IMR-90 (cell line): ENCODE data around the gene ZNF266. TPM values are rescaled to one million over a fixed set of nuclear protein-coding genes. Genes with fewer than 3 reads are reported as not detected.

Source experiments
- ATAC-seq: fragments of 200-7000 bp; cut with Tn5 transposase; 2 replicates; pipeline ENCODE4 v1.9.1; 2020; ENCODE audit warnings: low read depth, mild to moderate bottlenecking, moderate library complexity
- BruUV-seq: library from RNA; stranded (reverse); fragments of 400-500 nt; replicated peaks from 2 replicates; lab custom pipeline; 2021; lab: Mats Ljungman, UMichigan
- CTCF ChIA-PET: fragments of 300-600 bp; formaldehyde crosslinking; extraction: SDS; loops from one replicate; lab custom pipeline; 2021; ENCODE audit warnings: antibody characterized with exemption; lab: Yijun Ruan, JAX
- POLR2A ChIA-PET: fragments of 300-600 bp; sonication (Branson Sonifier 250); formaldehyde crosslinking; loops from one replicate; lab custom pipeline; 2022; ENCODE audit warnings: antibody characterized with exemption; ENCODE audit not compliant: unreplicated experiment; lab: Charles Lee
- DNase-seq: peaks from one replicate; pipeline ENCODE4 v3.0.0; 2013
- H2AFZ ChIP-seq: replicated peaks from 2 replicates; pipeline ENCODE3; 2013; ENCODE audit warnings: low read length, mild to moderate bottlenecking; ENCODE audit not compliant: poor library complexity
- H2AK5ac ChIP-seq: 2 replicates; pipeline ENCODE4 v1.6.1; 2013; ENCODE audit warnings: low read depth, low read length, inconsistent platforms
- H2AK9ac ChIP-seq: replicated peaks from 2 replicates; pipeline ENCODE3; 2013; ENCODE audit warnings: mild to moderate bottlenecking, low read depth, low read length, moderate library complexity; ENCODE audit not compliant: poor library complexity
- H2BK120ac ChIP-seq: 2 replicates; pipeline ENCODE4 v1.6.1; 2013; ENCODE audit warnings: low read depth, low read length, inconsistent platforms
- H2BK15ac ChIP-seq: 3 replicates; pipeline ENCODE4 v1.6.1; 2013; ENCODE audit warnings: low read depth, low read length, inconsistent platforms
- H2BK20ac ChIP-seq: 2 replicates; pipeline ENCODE4 v1.6.1; 2013; ENCODE audit warnings: low read depth, mild to moderate bottlenecking, inconsistent platforms, low read length, moderate library complexity
- H2BK5ac ChIP-seq: 2 replicates; pipeline ENCODE4 v1.6.1; 2013; ENCODE audit warnings: mild to moderate bottlenecking, low read depth, low read length, inconsistent platforms; ENCODE audit not compliant: poor library complexity, severe bottlenecking
- H3K14ac ChIP-seq: replicated peaks from 2 replicates; pipeline ENCODE4 v1.6.1; 2013; ENCODE audit warnings: low read depth, low read length, inconsistent platforms
- H3K18ac ChIP-seq: 2 replicates; pipeline ENCODE4 v1.6.1; 2013; ENCODE audit warnings: low read depth, low read length, control low read depth
- H3K23ac ChIP-seq: 2 replicates; pipeline ENCODE4 v1.6.1; 2013; ENCODE audit warnings: low read depth, low read length, inconsistent platforms
- H3K27ac ChIP-seq: 2 replicates; pipeline ENCODE4 v1.5.1; 2013; ENCODE audit warnings: mild to moderate bottlenecking, control low read depth, low read length; ENCODE audit not compliant: insufficient read depth
- H3K27me3 ChIP-seq: 2 replicates; pipeline ENCODE4 v1.6.1; 2013; ENCODE audit warnings: low read length; ENCODE audit not compliant: control insufficient read depth, insufficient read depth
- H3K36me3 ChIP-seq: 2 replicates; pipeline ENCODE4 v1.6.1; 2013; ENCODE audit warnings: low read length, mixed read lengths; ENCODE audit not compliant: control insufficient read depth, insufficient read depth
- H3K4ac ChIP-seq: 2 replicates; pipeline ENCODE4 v1.6.1; 2013; ENCODE audit warnings: low read depth, low read length, inconsistent platforms
- H3K4me1 ChIP-seq: 2 replicates; pipeline ENCODE4 v1.6.1; 2013; ENCODE audit warnings: low read length, mixed read lengths; ENCODE audit not compliant: control insufficient read depth, insufficient read depth
- H3K4me2 ChIP-seq: 2 replicates; pipeline ENCODE4 v1.6.1; 2013; ENCODE audit warnings: low read depth, mild to moderate bottlenecking, control low read depth, low read length, moderate library complexity
- H3K4me3 ChIP-seq: 2 replicates; pipeline ENCODE4 v1.5.1; 2013; ENCODE audit warnings: low read depth, mild to moderate bottlenecking, control low read depth, low read length, moderate library complexity; ENCODE audit not compliant: insufficient read depth
- H3K56ac ChIP-seq: 2 replicates; pipeline ENCODE4 v1.6.1; 2013; ENCODE audit warnings: low read length, inconsistent platforms; ENCODE audit not compliant: insufficient read depth; ENCODE audit errors: extremely low read depth
- H3K79me1 ChIP-seq, 2 experiments: 2 replicates each; pipeline ENCODE4 v1.6.1; 2013; ENCODE audit warnings: low read length in 2 of 2, inconsistent platforms in 1 of 2, low read depth in 1 of 2
- H3K9ac ChIP-seq: 2 replicates; pipeline ENCODE4 v1.6.1; 2013; ENCODE audit warnings: low read depth, low read length, control low read depth
- H3K9me1 ChIP-seq: 2 replicates; pipeline ENCODE4 v1.6.1; 2013; ENCODE audit warnings: low read length, inconsistent platforms; ENCODE audit not compliant: insufficient read depth
- H3K9me3 ChIP-seq: 2 replicates; pipeline ENCODE4 v1.6.1; 2013; ENCODE audit warnings: low read length; ENCODE audit not compliant: control insufficient read depth, insufficient read depth
- H4K20me1 ChIP-seq: 2 replicates; pipeline ENCODE4 v1.6.1; 2013; ENCODE audit warnings: low read length, inconsistent platforms; ENCODE audit not compliant: insufficient read depth
- H4K5ac ChIP-seq: 2 replicates; pipeline ENCODE4 v1.6.1; 2013; ENCODE audit warnings: mild to moderate bottlenecking, low read depth, low read length, control low read depth
- H4K8ac ChIP-seq, 2 experiments: 2 replicates each; pipeline ENCODE4 v1.6.1; 2013; ENCODE audit warnings: low read depth in 2 of 2, low read length in 2 of 2, control low read depth in 1 of 2, inconsistent platforms in 1 of 2
- H4K91ac ChIP-seq: 2 replicates; pipeline ENCODE4 v1.6.1; 2013; ENCODE audit warnings: low read depth, low read length, inconsistent platforms; ENCODE audit not compliant: insufficient read depth
- BHLHE40 ChIP-seq: fragments of 150-350 bp; IDR thresholded peaks from 2 replicates; pipeline ENCODE4 v1.6.1; 2016; ENCODE audit warnings: mild to moderate bottlenecking, low read depth, low read length
- CEBPB ChIP-seq: IDR thresholded peaks from 2 replicates; pipeline ENCODE4 v1.6.1; 2012; ENCODE audit warnings: low read depth, low read length, improper control_type of control experiment
- CHD1 ChIP-seq: IDR thresholded peaks from 2 replicates; pipeline ENCODE4 v1.6.1; 2012; ENCODE audit warnings: low read depth, low read length, improper control_type of control experiment
- CTCF ChIP-seq: conservative IDR thresholded peaks from 2 replicates; pipeline ENCODE4 v1.5.1; 2012; ENCODE audit warnings: mild to moderate bottlenecking, low read depth, low read length, improper control_type of control experiment
- FOS ChIP-seq: fragments of 150-350 bp; IDR thresholded peaks from 2 replicates; pipeline ENCODE4 v1.6.1; 2016; ENCODE audit warnings: low read depth, low read length
- MAFK ChIP-seq: IDR thresholded peaks from 2 replicates; pipeline ENCODE4 v1.6.1; 2012; ENCODE audit warnings: low read depth, low read length, improper control_type of control experiment
- MAZ ChIP-seq: IDR thresholded peaks from 2 replicates; pipeline ENCODE4 v1.6.1; 2012; ENCODE audit warnings: low read depth, mild to moderate bottlenecking, low read length, improper control_type of control experiment, moderate library complexity, borderline replicate concordance
- MXI1 ChIP-seq: IDR thresholded peaks from 2 replicates; pipeline ENCODE4 v1.6.1; 2012; ENCODE audit warnings: low read depth, mild to moderate bottlenecking, low read length, moderate library complexity, borderline replicate concordance
- NFE2L2 ChIP-seq: fragments of 150-350 bp; IDR thresholded peaks from 2 replicates; pipeline ENCODE4 v1.6.1; 2016; ENCODE audit warnings: low read depth, mild to moderate bottlenecking, low read length
- POLR2A ChIP-seq: IDR thresholded peaks from 2 replicates; pipeline ENCODE4 v1.6.1; 2012; ENCODE audit warnings: mild to moderate bottlenecking, low read depth, low read length
- RAD21 ChIP-seq: IDR thresholded peaks from 2 replicates; pipeline ENCODE4 v1.6.1; 2012; ENCODE audit warnings: low read length, improper control_type of control experiment
- RCOR1 ChIP-seq: IDR thresholded peaks from 2 replicates; pipeline ENCODE4 v1.6.1; 2012; ENCODE audit warnings: mild to moderate bottlenecking, low read length, improper control_type of control experiment; ENCODE audit not compliant: insufficient replicate concordance
- RFX5 ChIP-seq: IDR thresholded peaks from 2 replicates; pipeline ENCODE4 v1.8.0; 2012; ENCODE audit warnings: low read depth, mild to moderate bottlenecking, low read length, moderate library complexity
- SMC3 ChIP-seq: fragments of 150-350 bp; IDR thresholded peaks from 2 replicates; pipeline ENCODE4 v1.6.1; 2016; ENCODE audit warnings: low read depth, mild to moderate bottlenecking, antibody characterized with exemption, low read length, moderate library complexity
- WGBS, 2 experiments: methylation state at CpG; one replicate each; pipeline versions ENCODE4 v1.1.5 to v1.1.7; 2013; ENCODE audit warnings: missing lambda C conversion rate in 2 of 2; ENCODE audit not compliant: insufficient read length in 1 of 2; ENCODE audit errors: extremely low coverage in 2 of 2; 5-methylcytosine and 5-hydroxymethylcytosine counted together
- dilution Hi-C: fragments of 300-500 bp; cut with HindIII; formaldehyde crosslinking; loops from one replicate; pipeline ENCODE4 v1.14.3; 2018; ENCODE audit warnings: low sequenced_read_pairs; ENCODE audit not compliant: unreplicated experiment
- in situ Hi-C: fragments of 300-500 bp; cut with MboI; formaldehyde crosslinking; loops from 3 replicates; pipeline ENCODE4 v1.14.3; 2019; ENCODE audit warnings: low sequenced_read_pairs, inconsistent platforms, mixed read lengths
- intact Hi-C: fragments of 100-400 bp; cut with micrococcal nuclease; formaldehyde crosslinking; loops from 2 replicates; pipeline ENCODE4 v1.10.0; 2022
- polyA plus RNA-seq, 3 experiments: library from polyadenylated mRNA; depleted of rRNA; stranded (reverse); fragments of >200 nt; gene quantifications; 2 replicates each; pipeline ENCODE4 v1.2.3, GENCODE V29; 2012; ENCODE audit warnings: low replicate concordance in 1 of 3
- total RNA-seq: library from RNA; depleted of rRNA; stranded (reverse); fragments of >200 nt; gene quantifications from 2 replicates; pipeline ENCODE4 v1.2.3, GENCODE V29; 2012
- TF ChIP-seq, protein P1 (sequence below): fragments of 150-350 bp; IDR thresholded peaks from 2 replicates; pipeline ENCODE4 v1.6.1; 2017; ENCODE audit warnings: mild to moderate bottlenecking, antibody characterized with exemption, low read length, low read depth
- TF ChIP-seq, protein P2 (sequence below): fragments of 150-350 bp; IDR thresholded peaks from 2 replicates; pipeline ENCODE4 v1.6.1; 2016; ENCODE audit warnings: low read depth, mild to moderate bottlenecking, low read length, moderate library complexity, borderline replicate concordance

Gene ZNF266
- total and polyA plus RNA-seq, 2 of the 4 experiments (the other 2 are of a cell fraction): 9.3 to 9.8 TPM

- Histone ChIP-seq H3K9me1 (no peaks in the 10 kb centered on the region), H2AFZ (no peak overlapping the region), H2BK20ac (no peak overlapping the region), H2AK9ac (no peak overlapping the region), H3K23ac (no peak overlapping the region), H4K91ac (no peak overlapping the region), H4K8ac (no peak overlapping the region; a peak in 1 of 4 replicates), H3K18ac (no peak overlapping the region), H3K9ac (no peak overlapping the region), H2BK5ac (no peak overlapping the region), H2BK120ac (no peak overlapping the region), H3K4me1 (no peaks in the 10 kb centered on the region; the same call in 1 of the 2 replicates), H4K20me1 (no peaks in the 10 kb centered on the region), H3K27ac (no peak overlapping the region), H3K4me3 (no peak overlapping the region), H4K5ac (no peak overlapping the region), H3K4me2 (peak overlapping the region; percentile 93; the same call in 1 of the 2 replicates), H2AK5ac (no peak overlapping the region), H3K9me3 (peaks cover 3% of the 10 kb centered on the region; the same call in 1 of the 2 replicates), H3K36me3 (peaks cover 5% of the 10 kb centered on the region; the same call in 1 of the 2 replicates), H3K4ac (no peak overlapping the region), H3K56ac (no peak overlapping the region), H3K14ac (no peak overlapping the region), H3K79me1 (peaks cover 12 to 13% of the 10 kb centered on the region in 2 experiments), H2BK15ac (no peak overlapping the region), H3K27me3 (no peaks in the 10 kb centered on the region)
- intact Hi-C loops (loop anchor here (5.0 to 10.0 kb wide), 3 partner anchors 101 to 232 kb away; partner anchors contain the start of genes ZNF121 and ZNF426), dilution Hi-C loops (no loop called here), in situ Hi-C loops (no loop called here)
- DNase-seq (no peak), ATAC-seq (no peak)
- no peak for TF ChIP-seq BHLHE40
- TF ChIP-seq RAD21: no peak
- no peak for TF ChIP-seq NFE2L2
- no peak for TF ChIP-seq CHD1
- TF ChIP-seq, protein P1, sequence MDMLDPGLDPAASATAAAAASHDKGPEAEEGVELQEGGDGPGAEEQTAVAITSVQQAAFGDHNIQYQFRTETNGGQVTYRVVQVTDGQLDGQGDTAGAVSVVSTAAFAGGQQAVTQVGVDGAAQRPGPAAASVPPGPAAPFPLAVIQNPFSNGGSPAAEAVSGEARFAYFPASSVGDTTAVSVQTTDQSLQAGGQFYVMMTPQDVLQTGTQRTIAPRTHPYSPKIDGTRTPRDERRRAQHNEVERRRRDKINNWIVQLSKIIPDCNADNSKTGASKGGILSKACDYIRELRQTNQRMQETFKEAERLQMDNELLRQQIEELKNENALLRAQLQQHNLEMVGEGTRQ: no peak
- TF ChIP-seq RFX5: no peak
- TF ChIP-seq RCOR1: no peak
- TF ChIP-seq MAZ: no peak
- no peak for TF ChIP-seq POLR2A
- TF ChIP-seq, protein P2, sequence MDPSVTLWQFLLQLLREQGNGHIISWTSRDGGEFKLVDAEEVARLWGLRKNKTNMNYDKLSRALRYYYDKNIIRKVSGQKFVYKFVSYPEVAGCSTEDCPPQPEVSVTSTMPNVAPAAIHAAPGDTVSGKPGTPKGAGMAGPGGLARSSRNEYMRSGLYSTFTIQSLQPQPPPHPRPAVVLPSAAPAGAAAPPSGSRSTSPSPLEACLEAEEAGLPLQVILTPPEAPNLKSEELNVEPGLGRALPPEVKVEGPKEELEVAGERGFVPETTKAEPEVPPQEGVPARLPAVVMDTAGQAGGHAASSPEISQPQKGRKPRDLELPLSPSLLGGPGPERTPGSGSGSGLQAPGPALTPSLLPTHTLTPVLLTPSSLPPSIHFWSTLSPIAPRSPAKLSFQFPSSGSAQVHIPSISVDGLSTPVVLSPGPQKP: no peak
- no peak for TF ChIP-seq CTCF
- TF ChIP-seq CEBPB: no peak
- no peak for TF ChIP-seq MXI1
- no peak for TF ChIP-seq FOS
- no peak for TF ChIP-seq SMC3
- TF ChIP-seq MAFK: no peak
- no TSS peak for BruUV-seq
- WGBS, 2 experiments: no CpG with 5 or more reads among the region's 4 CpGs
- ChIA-PET POLR2A (no interaction called here), CTCF (interaction anchor here (1.2 kb wide), 1 partner anchor 17 kb away, joined by 3 read pairs; no protein-coding TSS in a partner anchor)
These were observed 985 bp upstream of the ZNF266 start for GRCh38 chr19:9436358-9436757.
